Psoas muscle (tissue), 8 donors: ENCODE results near the gene ATP8B4. TPM values are rescaled to one million over a fixed set of nuclear protein-coding genes. Genes with fewer than 3 reads are reported as not detected.

Experiments
- ATAC-seq, 4 donors: fragments of 200-7000 bp; cut with Tn5 transposase; one replicate each; pipeline ENCODE4 v1.9.1; 2020; ENCODE audit warnings: moderate library complexity in 3 of 4, mild to moderate bottlenecking in 2 of 4
- DNase-seq, 2 donors: peaks; one replicate each; pipeline ENCODE4 v3.0.0-alpha.2; 2020
- H3K27ac ChIP-seq: fragments of 200-600 bp; one replicate; pipeline ENCODE4 v1.8.0; 2022
- H3K27me3 ChIP-seq, 3 donors: fragments of 200-600 bp in 1 of 3; one replicate each; pipeline versions ENCODE4 v1.6.1 to v1.8.0; 2013 to 2022; ENCODE audit warnings: low read length in 2 of 3, mild to moderate bottlenecking in 2 of 3, moderate library complexity in 1 of 3; ENCODE audit not compliant: insufficient read depth in 3 of 3
- H3K36me3 ChIP-seq, 2 donors: fragments of 200-600 bp in 1 of 2; one replicate each; pipeline versions ENCODE4 v1.6.1 to v1.8.0; 2013 to 2022; ENCODE audit warnings: low read depth in 1 of 2, mild to moderate bottlenecking in 1 of 2, moderate library complexity in 1 of 2; ENCODE audit not compliant: insufficient read depth in 1 of 2
- H3K4me1 ChIP-seq: fragments of 200-600 bp; one replicate; pipeline ENCODE4 v1.8.0; 2022
- H3K4me3 ChIP-seq: fragments of 200-600 bp; one replicate; pipeline ENCODE4 v1.8.0; 2022; ENCODE audit warnings: mild to moderate bottlenecking
- H3K9me3 ChIP-seq: fragments of 200-600 bp; one replicate; pipeline ENCODE4 v1.8.0; 2022
- CTCF ChIP-seq: fragments of 200-600 bp; IDR thresholded peaks from one replicate; pipeline ENCODE4 v1.8.0; 2022; ENCODE audit warnings: antibody characterized with exemption
- WGBS, 3 donors: extraction: QIAGEN DNeasy Blood & Tissue Kit; methylation state at CpG; one replicate each; pipeline versions ENCODE4 v1.1.6 to v1.1.7; 2013; 5-methylcytosine and 5-hydroxymethylcytosine counted together
- intact Hi-C, 2 donors: fragments of 100-400 bp; cut with DNase I; formaldehyde crosslinking; loops; one replicate each; pipeline versions ENCODE4 v1.11.0 to v1.14.2; 2022
- polyA plus RNA-seq, 3 donors: library from polyadenylated mRNA; stranded (reverse); fragments of 200-250 nt; gene quantifications; one replicate each; pipeline ENCODE4 v1.2.3, GENCODE V29; 2013
- total RNA-seq, 4 donors: library from RNA; stranded (reverse); fragmentation: NEBNext Ultra II Directional in 2 of 4; extraction: Animal tissue kit (Norgen Biotek cat#: 25700) in 2 of 4; gene quantifications; one replicate each; pipeline versions ENCODE4 v1.2.1 to v1.2.4, GENCODE V29; 2021 to 2023
- donor health status: healthy with polysubstance abuse.
- donor health status: DM: no; HTN: no; CAD: no; lungs with moderate emphysema.
- donor health status: Bipolar disorder and iron deficiency.
- donor health status: healthy.
- donor health status: DM: yes; HTN: yes; CAD: no.
- donor health status: DM: no; HTN: no; CAD: no.
- donor health status: DM: no; HTN: no; CAD: no.
- donor health status: DM: yes; HTN: yes; CAD: no.

ATP8B4 gene
- total and polyA plus RNA-seq, 7 donors = 0.25 to 2.2 (median 1.0) TPM

- no peaks in the 10 kb centered on the region for H3K9me3 ChIP-seq
- no peak for TF ChIP-seq CTCF
- no peaks in the 10 kb centered on the region for H3K4me1 ChIP-seq
- H3K4me3 ChIP-seq = no peak overlapping the region
- WGBS, 3 donors = 15 to 21% (median 20%) methylated on average over 2 of the region's 2 CpGs
- intact Hi-C loops = no loop called here
- no peak overlapping the region for H3K27ac ChIP-seq
- ATAC-seq (no peak), DNase-seq (no peak)
- no peaks in the 10 kb centered on the region for H3K27me3 ChIP-seq
- no peaks in the 10 kb centered on the region for H3K36me3 ChIP-seq
Observed at GRCh38 chr15:50077651-50078050, 41.4 kb downstream of the ATP8B4 start.

- DNase-seq = no peak
- Histone ChIP-seq H3K27me3 (no peaks in the 10 kb centered on the region), H3K4me1 (no peaks in the 10 kb centered on the region), H3K9me3 (no peaks in the 10 kb centered on the region), H3K36me3 (no peaks in the 10 kb centered on the region), H3K27ac (no peak overlapping the region), H3K4me3 (no peak overlapping the region)
- TF ChIP-seq CTCF = no peak
- intact Hi-C loops = no loop called here
- no peak for ATAC-seq
Observed at GRCh38 chr15:50077176-50077575, 41.9 kb downstream of the ATP8B4 start.

GRCh38 chr15:50075319-50075718 is 43.7 kb downstream of the ATP8B4 start:
- intact Hi-C loops = no loop called here
- Histone ChIP-seq H3K9me3 (no peaks in the 10 kb centered on the region), H3K27me3 (no peaks in the 10 kb centered on the region), H3K4me3 (no peak overlapping the region), H3K4me1 (no peaks in the 10 kb centered on the region), H3K36me3 (no peaks in the 10 kb centered on the region), H3K27ac (no peak overlapping the region)
- DNase-seq (no peak), ATAC-seq (no peak)
- WGBS, 3 donors = 73 to 88% (median 88%) methylated on average over 1 of the region's 1 CpG
- no peak for TF ChIP-seq CTCF

- ATAC-seq = no peak
- Histone ChIP-seq H3K4me3 (no peak overlapping the region), H3K36me3 (no peaks in the 10 kb centered on the region), H3K9me3 (no peaks in the 10 kb centered on the region), H3K27me3 (no peaks in the 10 kb centered on the region), H3K27ac (no peak overlapping the region), H3K4me1 (no peaks in the 10 kb centered on the region)
- DNase-seq = no peak
- no peak for TF ChIP-seq CTCF
- WGBS, 3 donors = 79 to 87% (median 86%) methylated on average over 1 of the region's 1 CpG
- intact Hi-C loops = no loop called here
Observed at GRCh38 chr15:50071551-50072258, 47.3 kb downstream of the ATP8B4 start.

- TF ChIP-seq CTCF = no peak
- Histone ChIP-seq H3K4me3 (no peak overlapping the region), H3K27ac (no peak overlapping the region), H3K4me1 (no peaks in the 10 kb centered on the region), H3K27me3 (no peaks in the 10 kb centered on the region), H3K9me3 (no peaks in the 10 kb centered on the region), H3K36me3 (no peaks in the 10 kb centered on the region)
- intact Hi-C loops = no loop called here
- ATAC-seq = no peak
- no peak for DNase-seq
- WGBS, 3 donors = 80 to 82% (median 82%) methylated on average over 3 of the region's 3 CpGs
Observed at GRCh38 chr15:50068016-50068415, 51.0 kb downstream of the ATP8B4 start.
